Right atrium auricular region (tissue), 2 donors: ENCODE data around the gene CDC42. TPM values are rescaled to one million over a fixed set of nuclear protein-coding genes. Genes with fewer than 3 reads are reported as not detected.

Experiments
- DNase-seq: peaks from one replicate; pipeline ENCODE4 v3.0.0-alpha.2; 2019; ENCODE audit warnings: low spot score
- H3K27ac ChIP-seq, 2 donors: fragments of 200-600 bp; sonication (generic); 1 replicate in 1 of 2; 2 replicates in 1 of 2; pipeline ENCODE4 v1.5.1; 2016 to 2019
- H3K27me3 ChIP-seq, 2 donors: fragments of 200-600 bp; sonication (generic); one replicate each; pipeline versions ENCODE4 v1.5.1 to v1.6.0; 2017 to 2019
- H3K36me3 ChIP-seq: fragments of 200-600 bp; sonication (generic); one replicate; pipeline ENCODE4 v1.5.1; 2016
- H3K4me1 ChIP-seq, 2 donors: fragments of 200-600 bp; sonication (generic); one replicate each; pipeline versions ENCODE4 v1.5.1 to v1.6.0; 2017 to 2019
- H3K4me3 ChIP-seq, 2 donors: fragments of 200-600 bp; sonication (generic); 1 replicate in 1 of 2; 2 replicates in 1 of 2; pipeline ENCODE4 v1.5.1; 2017 to 2019; ENCODE audit warnings: mild to moderate bottlenecking in 1 of 2, moderate library complexity in 1 of 2
- H3K9me3 ChIP-seq, 2 donors: fragments of 200-600 bp; sonication (generic); one replicate each; pipeline ENCODE4 v1.5.1; 2019
- CTCF ChIP-seq, 2 donors: fragments of 200-600 bp; sonication (generic); IDR thresholded peaks; one replicate each; pipeline ENCODE4 v1.5.1; 2019; ENCODE audit warnings: antibody characterized with exemption in 2 of 2
- total RNA-seq, 2 donors: library from RNA; depleted of rRNA; stranded (reverse); fragments of >200 nt; gene quantifications; one replicate each; pipeline ENCODE4 v1.1.0, GENCODE V29; 2016

The CDC42 gene
- total RNA-seq, 2 donors from 2014 or later, result 144 to 147 TPM

- DNase-seq, result no peak
- Histone ChIP-seq H3K4me1 (peaks cover 0 to 63% of the 10 kb centered on the region in 2 donors), H3K27ac (peak overlapping the region; percentile 18 to 35), H3K4me3 (no peak overlapping the region), H3K9me3 (no peaks in the 10 kb centered on the region), H3K36me3 (peaks cover 3% of the 10 kb centered on the region), H3K27me3 (no peaks in the 10 kb centered on the region)
- TF ChIP-seq CTCF (IDR thresholded peaks at IDR 0.05), result no peak
Measured at GRCh38 chr1:22114083-22115012, 61.8 kb downstream of the CDC42 start.

- Histone ChIP-seq H3K4me1 (peaks cover 0 to 63% of the 10 kb centered on the region in 2 donors), H3K36me3 (peaks cover 12% of the 10 kb centered on the region), H3K9me3 (no peaks in the 10 kb centered on the region), H3K27me3 (no peaks in the 10 kb centered on the region), H3K4me3 (no peak overlapping the region), H3K27ac (no peak overlapping the region)
- no peak for TF ChIP-seq CTCF (IDR thresholded peaks at IDR 0.05)
- DNase-seq, result no peak
Measured at GRCh38 chr1:22115286-22115685, 62.8 kb downstream of the CDC42 start.

- Histone ChIP-seq H3K4me3 (no peak overlapping the region), H3K9me3 (no peaks in the 10 kb centered on the region), H3K36me3 (peaks cover 12% of the 10 kb centered on the region), H3K27me3 (no peaks in the 10 kb centered on the region), H3K4me1 (peaks cover 0 to 51% of the 10 kb centered on the region in 2 donors), H3K27ac (peak overlapping the region in 1 of 2 donors; percentile 3)
- DNase-seq, result no peak
- no peak for TF ChIP-seq CTCF (IDR thresholded peaks at IDR 0.05)
Measured at GRCh38 chr1:22117238-22117637, 64.7 kb downstream of the CDC42 start.

- no peaks in the 10 kb centered on the region for H3K9me3 ChIP-seq
- no peaks in the 10 kb centered on the region for H3K27me3 ChIP-seq
- H3K4me3 ChIP-seq, result no peak overlapping the region
- peaks cover 12% of the 10 kb centered on the region for H3K36me3 ChIP-seq
- H3K27ac ChIP-seq, result peak overlapping the region in 1 of 2 donors; percentile 3
- H3K4me1 ChIP-seq, result peaks cover 0 to 45% of the 10 kb centered on the region in 2 donors
- no peak for TF ChIP-seq CTCF (IDR thresholded peaks at IDR 0.05)
- DNase-seq, result no peak
Measured at GRCh38 chr1:22117851-22118250, 65.3 kb downstream of the CDC42 start.

GRCh38 chr1:22118291-22118992, 65.9 kb downstream of the CDC42 start:
- no peaks in the 10 kb centered on the region for H3K9me3 ChIP-seq
- H3K4me3 ChIP-seq, result no peak overlapping the region
- no peaks in the 10 kb centered on the region for H3K27me3 ChIP-seq
- TF ChIP-seq CTCF (IDR thresholded peaks at IDR 0.05), result no peak
- H3K27ac ChIP-seq, result peak overlapping the region in 1 of 2 donors; percentile 3
- no peak for DNase-seq
- peaks cover 12% of the 10 kb centered on the region for H3K36me3 ChIP-seq
- H3K4me1 ChIP-seq, result peaks cover 0 to 39% of the 10 kb centered on the region in 2 donors
